CD4-positive, CD25-positive, alpha-beta regulatory T cell (primary cell): ENCODE measurements around the gene RNF38. TPM values are rescaled to one million over a fixed set of nuclear protein-coding genes. Genes with fewer than 3 reads are reported as not detected.
A peak's percentile ranks its signal among the peaks of the same experiment; 100 is the strongest.
"Not testable (repeated sequence)": the region's sequence is repeated elsewhere in the genome, so short reads cannot be mapped to it uniquely, and the experiment has no call there.

Experiments
- ATAC-seq, 2 donors: fragments of 150-1000 bp; cut with Tn5 transposase; one replicate each; pipeline ENCODE4 v1.10.0; 2021; ENCODE audit warnings: low read depth in 2 of 2, moderate number of reproducible peaks in 2 of 2, moderate library complexity in 1 of 2
- DNase-seq, 3 donors: peaks; one replicate each; pipeline versions ENCODE4 v3.0.0 to v3.0.0-alpha.2; 2012 to 2022; ENCODE audit warnings: mixed read lengths in 1 of 3
- H3K27ac ChIP-seq: one replicate; pipeline ENCODE4 v1.7.0; 2013; ENCODE audit warnings: mild to moderate bottlenecking, low read length; ENCODE audit not compliant: insufficient read depth, poor library complexity, severe bottlenecking
- H3K27me3 ChIP-seq: one replicate; pipeline ENCODE4 v1.7.0; 2013; ENCODE audit warnings: low read length; ENCODE audit not compliant: control insufficient read depth, insufficient read depth
- H3K36me3 ChIP-seq: one replicate; pipeline ENCODE4 v1.7.0; 2013; ENCODE audit warnings: mild to moderate bottlenecking, low read length, moderate library complexity; ENCODE audit not compliant: control insufficient read depth, insufficient read depth
- H3K4me1 ChIP-seq: 2 replicates; pipeline ENCODE4 v1.7.0; 2013; ENCODE audit warnings: mild to moderate bottlenecking, low read length; ENCODE audit not compliant: insufficient read depth, control insufficient read depth, poor library complexity, severe bottlenecking
- H3K4me3 ChIP-seq: one replicate; pipeline ENCODE4 v1.7.0; 2013; ENCODE audit warnings: low read depth, mild to moderate bottlenecking, low read length, moderate library complexity
- H3K9me3 ChIP-seq, 2 experiments: 1 replicate in 1 of 2; 2 replicates in 1 of 2; pipeline ENCODE4 v1.7.0; 2013; ENCODE audit warnings: low read length in 2 of 2, mild to moderate bottlenecking in 1 of 2, moderate library complexity in 1 of 2; ENCODE audit not compliant: control insufficient read depth in 2 of 2
- H3K27ac Mint-ChIP-seq, 3 donors: one replicate each; pipeline ENCODE4 v1.8.0; 2020 to 2022; ENCODE audit warnings: mild to moderate bottlenecking in 3 of 3, mixed read lengths in 3 of 3, moderate library complexity in 2 of 3
- H3K27me3 Mint-ChIP-seq: one replicate; pipeline ENCODE4 v1.8.0; 2022; ENCODE audit warnings: mild to moderate bottlenecking, mixed read lengths
- H3K36me3 Mint-ChIP-seq: one replicate; pipeline ENCODE4 v1.8.0; 2020; ENCODE audit warnings: mixed read lengths
- H3K4me1 Mint-ChIP-seq, 4 donors: one replicate each; pipeline ENCODE4 v1.8.0; 2020 to 2022; ENCODE audit warnings: mixed read lengths in 4 of 4, mild to moderate bottlenecking in 1 of 4
- H3K4me3 Mint-ChIP-seq, 4 donors: one replicate each; pipeline ENCODE4 v1.8.0; 2020 to 2022; ENCODE audit warnings: mild to moderate bottlenecking in 4 of 4, mixed read lengths in 4 of 4, moderate library complexity in 3 of 4
- H3K9me3 Mint-ChIP-seq, 7 donors: one replicate each; pipeline ENCODE4 v1.8.0; 2020 to 2022; ENCODE audit warnings: mixed read lengths in 7 of 7, mild to moderate bottlenecking in 3 of 7, moderate library complexity in 2 of 7
- polyA plus RNA-seq, 4 donors: library from polyadenylated mRNA; unstranded; fragments of 300-500 nt; fragmentation: Illumina TruSeq; gene quantifications; one replicate each; pipeline ENCODE4 v1.2.3, GENCODE V29; 2021
- total RNA-seq: library from RNA; stranded (reverse); gene quantifications from one replicate; pipeline ENCODE4 v1.2.3, GENCODE V29; 2022

RNF38 gene
- total and polyA plus RNA-seq, 5 donors from 2014 or later, result 16.0 to 103 (median 20.8) TPM

DNA sequence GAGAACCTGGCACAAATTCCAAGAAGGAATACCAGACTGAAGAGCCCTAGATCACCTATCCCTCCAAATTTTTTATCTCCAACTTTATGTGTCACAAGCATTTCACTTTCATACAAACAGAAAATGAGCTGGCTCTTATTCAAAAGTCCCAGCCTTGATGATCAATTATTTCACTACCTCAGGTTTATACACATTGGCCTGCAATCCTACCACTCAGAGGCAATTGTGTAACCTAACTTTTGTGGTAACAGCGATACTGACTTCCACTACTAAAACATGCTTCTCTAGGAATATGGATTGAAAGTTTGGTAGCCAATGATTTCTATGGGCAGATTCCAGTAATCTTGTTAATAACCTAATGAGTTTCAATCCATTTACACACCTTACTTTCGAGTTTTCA, 10.5 kb downstream of the RNF38 start:
- H3K36me3 ChIP-seq, result peaks cover 28% of the 10 kb centered on the region
- peak overlapping the region in 2 of 4 donors; percentile 19 to 46 for H3K4me3 Mint-ChIP-seq
- H3K9me3 ChIP-seq, result no peaks in the 10 kb centered on the region
- DNase-seq (no peak), ATAC-seq (no peak)
- H3K4me3 ChIP-seq, result no peak overlapping the region
- H3K4me1 ChIP-seq, result peaks cover 31% of the 10 kb centered on the region
- H3K27me3 Mint-ChIP-seq, result no peaks in the 10 kb centered on the region
- no peaks in the 10 kb centered on the region for H3K27me3 ChIP-seq
- peak overlapping the region in 1 of 3 donors; percentile 35 for H3K27ac Mint-ChIP-seq
- H3K27ac ChIP-seq, result no peak overlapping the region
- peaks cover 31% of the 10 kb centered on the region for H3K36me3 Mint-ChIP-seq
- peaks cover 54 to 75% (median 60%) of the 10 kb centered on the region in 4 donors for H3K4me1 Mint-ChIP-seq
- no peaks in the 10 kb centered on the region for H3K9me3 Mint-ChIP-seq

DNA sequence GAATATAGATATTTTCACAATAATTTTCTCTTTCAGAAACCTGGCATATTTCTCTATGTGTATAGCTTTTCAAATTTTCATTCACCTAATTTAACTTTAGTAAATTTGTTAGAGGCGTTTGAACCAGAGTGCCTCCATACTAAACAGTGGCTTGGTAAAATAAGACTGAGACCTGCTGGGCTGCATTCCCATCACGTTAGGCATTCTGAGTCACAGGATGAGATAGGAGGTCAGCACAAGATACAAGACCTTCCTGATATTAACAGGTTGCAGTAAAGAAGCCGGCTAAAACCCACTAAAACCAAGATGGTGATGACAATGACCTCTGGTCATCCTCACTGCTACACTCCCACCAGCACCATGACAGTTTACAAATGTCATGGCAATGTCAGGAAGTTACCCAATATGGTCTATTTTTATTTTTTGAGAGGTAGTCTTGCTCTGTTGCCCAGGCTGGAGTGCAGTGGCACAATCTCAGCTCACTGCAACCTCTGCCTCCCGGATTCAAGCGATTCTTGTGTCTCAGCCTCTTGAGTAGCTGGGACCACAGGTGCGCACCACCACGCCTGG, 13.6 kb downstream of the RNF38 start:
- H3K27me3 ChIP-seq, H3K9me3 Mint-ChIP-seq, DNase-seq, H3K27ac ChIP-seq, H3K27me3 Mint-ChIP-seq, H3K4me3 ChIP-seq, ATAC-seq, H3K4me3 Mint-ChIP-seq, H3K9me3 ChIP-seq: not testable (repeated sequence)
- Mint-ChIP-seq H3K4me1 (peaks cover 61 to 80% (median 70%) of the 10 kb centered on the region in 4 donors), H3K36me3 (peaks cover 29% of the 10 kb centered on the region), H3K27ac (peak overlapping the region in 1 of 3 donors; percentile 35)
- peaks cover 28% of the 10 kb centered on the region for H3K36me3 ChIP-seq
- peaks cover 43% of the 10 kb centered on the region for H3K4me1 ChIP-seq

GRCh38 chr9:36382484-36382883, 17.6 kb downstream of the RNF38 start:
- Histone ChIP-seq H3K27ac (no peak overlapping the region), H3K27me3 (no peaks in the 10 kb centered on the region), H3K4me3 (peak overlapping the region; percentile 70), H3K9me3 (no peaks in the 10 kb centered on the region), H3K4me1 (peaks cover 26% of the 10 kb centered on the region), H3K36me3 (peaks cover 10% of the 10 kb centered on the region)
- H3K36me3 Mint-ChIP-seq, result peaks cover 11% of the 10 kb centered on the region
- DNase-seq, result no peak
- H3K4me1 Mint-ChIP-seq, result peaks cover 39 to 72% (median 57%) of the 10 kb centered on the region in 4 donors
- H3K27ac Mint-ChIP-seq, result peak overlapping the region; percentile 14 to 77 (median 65)
- H3K9me3 Mint-ChIP-seq, result no peaks in the 10 kb centered on the region
- H3K4me3 Mint-ChIP-seq, result peak overlapping the region; percentile 62 to 88 (median 76)
- no peaks in the 10 kb centered on the region for H3K27me3 Mint-ChIP-seq
- no peak for ATAC-seq

- Histone ChIP-seq H3K4me1 (no peaks in the 10 kb centered on the region), H3K4me3 (no peak overlapping the region), H3K9me3 (no peaks in the 10 kb centered on the region), H3K36me3 (peaks cover 68% of the 10 kb centered on the region), H3K27me3 (no peaks in the 10 kb centered on the region), H3K27ac (no peak overlapping the region)
- no peaks in the 10 kb centered on the region for H3K9me3 Mint-ChIP-seq
- H3K4me1 Mint-ChIP-seq, result peaks cover 0 to 16% (median 11%) of the 10 kb centered on the region in 4 donors
- DNase-seq, result no peak
- H3K36me3 Mint-ChIP-seq, result peaks cover 25% of the 10 kb centered on the region
- no peaks in the 10 kb centered on the region for H3K27me3 Mint-ChIP-seq
- no peak for ATAC-seq
- H3K27ac Mint-ChIP-seq, result no peak overlapping the region
- no peak overlapping the region for H3K4me3 Mint-ChIP-seq
Measured at GRCh38 chr9:36364577-36364976, 35.5 kb downstream of the RNF38 start.

DNA sequence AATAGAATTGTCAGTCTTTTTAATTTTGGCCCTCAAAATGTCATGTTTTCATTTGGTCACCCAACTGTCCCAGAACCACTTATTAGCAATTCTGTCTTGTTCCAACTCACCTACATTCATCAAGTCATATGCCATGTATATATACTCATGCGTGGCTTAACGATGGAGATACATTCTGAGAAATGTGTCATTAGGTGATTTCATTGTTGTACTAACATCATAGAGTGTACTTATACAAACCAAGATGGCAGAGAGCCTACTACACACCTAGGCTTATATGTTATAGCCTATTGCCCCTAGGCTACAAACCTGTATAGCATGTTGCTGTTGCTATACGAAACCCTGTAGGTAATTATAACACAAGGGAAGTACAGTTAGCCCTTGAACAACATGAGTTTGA, 36.6 kb downstream of the RNF38 start:
- Histone ChIP-seq H3K4me3 (no peak overlapping the region), H3K27ac (no peak overlapping the region), H3K4me1 (no peaks in the 10 kb centered on the region), H3K36me3 (peaks cover 65% of the 10 kb centered on the region), H3K27me3 (no peaks in the 10 kb centered on the region), H3K9me3 (no peaks in the 10 kb centered on the region)
- Mint-ChIP-seq H3K36me3 (peaks cover 14% of the 10 kb centered on the region), H3K27me3 (no peaks in the 10 kb centered on the region), H3K9me3 (no peaks in the 10 kb centered on the region), H3K27ac (peak overlapping the region in 1 of 3 donors; percentile 35), H3K4me3 (no peak overlapping the region), H3K4me1 (peaks cover 10 to 18% (median 12%) of the 10 kb centered on the region in 4 donors)
- no peak for ATAC-seq
- DNase-seq, result no peak

DNA sequence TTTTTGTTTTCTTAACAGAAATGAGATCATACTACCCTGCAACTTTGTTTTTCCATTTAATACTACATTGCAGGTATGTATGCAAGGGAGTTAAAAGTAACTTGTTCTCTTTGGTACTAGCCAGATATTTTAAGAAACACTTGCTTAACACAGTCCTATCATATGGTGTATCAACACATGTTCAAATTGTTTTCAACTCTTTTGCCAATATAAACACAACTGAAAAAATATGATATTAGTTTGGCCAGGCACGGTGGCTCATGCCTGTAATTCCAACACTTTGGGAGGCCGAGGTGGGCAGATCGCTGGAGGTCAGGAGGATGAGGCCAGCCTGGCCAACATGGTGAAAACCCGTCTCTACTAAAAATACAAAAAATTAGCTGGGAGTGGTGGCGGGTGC, 41.6 kb downstream of the RNF38 start:
- no peak overlapping the region for H3K4me3 ChIP-seq
- H3K27ac Mint-ChIP-seq, result peak overlapping the region; percentile 6 to 58 (median 9)
- no peak overlapping the region for H3K4me3 Mint-ChIP-seq
- H3K9me3 ChIP-seq, result no peaks in the 10 kb centered on the region
- H3K27ac ChIP-seq, result no peak overlapping the region
- no peaks in the 10 kb centered on the region for H3K27me3 ChIP-seq
- DNase-seq (no peak), ATAC-seq (no peak)
- H3K36me3 Mint-ChIP-seq, result peaks cover 16% of the 10 kb centered on the region
- no peaks in the 10 kb centered on the region for H3K9me3 Mint-ChIP-seq
- H3K4me1 ChIP-seq, result peaks cover 9% of the 10 kb centered on the region
- peaks cover 15 to 35% (median 25%) of the 10 kb centered on the region in 4 donors for H3K4me1 Mint-ChIP-seq
- peaks cover 64% of the 10 kb centered on the region for H3K36me3 ChIP-seq
- no peaks in the 10 kb centered on the region for H3K27me3 Mint-ChIP-seq

- Mint-ChIP-seq H3K27me3 (no peaks in the 10 kb centered on the region), H3K9me3 (no peaks in the 10 kb centered on the region), H3K4me3 (no peak overlapping the region), H3K27ac (peak overlapping the region in 2 of 3 donors; percentile 6 to 55), H3K36me3 (peaks cover 17% of the 10 kb centered on the region), H3K4me1 (peaks cover 8 to 35% (median 23%) of the 10 kb centered on the region in 4 donors)
- no peaks in the 10 kb centered on the region for H3K9me3 ChIP-seq
- H3K4me1 ChIP-seq, result peaks cover 9% of the 10 kb centered on the region
- peaks cover 67% of the 10 kb centered on the region for H3K36me3 ChIP-seq
- H3K27me3 ChIP-seq, result no peaks in the 10 kb centered on the region
- ATAC-seq (no peak), DNase-seq (no peak)
- peak overlapping the region; percentile 50 for H3K27ac ChIP-seq
- peak overlapping the region; percentile 37 for H3K4me3 ChIP-seq
Measured at GRCh38 chr9:36357639-36358038, 42.4 kb downstream of the RNF38 start.

- Mint-ChIP-seq H3K27me3 (no peaks in the 10 kb centered on the region), H3K4me1 (peaks cover 0 to 16% (median 6%) of the 10 kb centered on the region in 4 donors), H3K27ac (peak overlapping the region in 1 of 3 donors; percentile 95), H3K36me3 (peaks cover 58% of the 10 kb centered on the region), H3K9me3 (no peaks in the 10 kb centered on the region), H3K4me3 (no peak overlapping the region)
- no peaks in the 10 kb centered on the region for H3K27me3 ChIP-seq
- no peak for DNase-seq
- no peak for ATAC-seq
- peaks cover 87% of the 10 kb centered on the region for H3K36me3 ChIP-seq
- H3K4me3 ChIP-seq, result no peak overlapping the region
- no peak overlapping the region for H3K27ac ChIP-seq
- no peaks in the 10 kb centered on the region for H3K4me1 ChIP-seq
- no peaks in the 10 kb centered on the region for H3K9me3 ChIP-seq
Measured at GRCh38 chr9:36346569-36346968, 53.5 kb downstream of the RNF38 start.
